ENCODE measurements around the gene PCDH7. TPM values are rescaled to one million over a fixed set of nuclear protein-coding genes. Genes with fewer than 3 reads are reported as not detected.

PCDH7 gene
- total and polyA plus RNA-seq, 2 of the 4 experiments (the other 2 are of a cell fraction) = 26.5 to 44.1 TPM

DNA sequence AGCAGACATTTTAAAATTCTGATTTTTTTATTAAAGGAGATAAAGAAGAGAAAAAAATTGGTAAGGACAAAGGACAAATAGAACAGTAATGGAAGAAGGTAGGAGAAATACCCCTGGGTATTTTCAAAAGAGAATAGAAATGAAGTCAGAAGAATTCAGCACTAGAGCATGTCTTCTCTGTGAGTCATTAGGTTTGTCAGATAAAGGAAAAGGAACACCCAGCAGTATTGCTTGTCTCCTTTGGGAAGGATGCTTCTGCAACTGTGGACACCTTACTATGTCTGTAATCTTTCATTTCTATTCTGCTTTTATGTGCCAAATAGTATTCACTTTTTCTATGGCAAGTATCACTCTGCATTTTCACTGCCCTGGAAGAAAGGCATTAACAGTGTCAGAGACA, 24.0 kb upstream of the PCDH7 start:
- Histone ChIP-seq H3K4me1 (ENCODE audit: control insufficient read depth, insufficient read depth, low read length) (no peaks in the 10 kb centered on the region), H4K8ac (ENCODE audit: low read depth in 2 of 2, low read length in 2 of 2) (no peak overlapping the region), H3K14ac (replicated peaks; ENCODE audit: low read depth, low read length) (no peak overlapping the region), H3K9me3 (ENCODE audit: control insufficient read depth, insufficient read depth, low read length) (no peaks in the 10 kb centered on the region), H3K36me3 (ENCODE audit: control insufficient read depth, insufficient read depth, low read length) (no peaks in the 10 kb centered on the region), H2AFZ (replicated peaks; ENCODE audit: low read length, poor library complexity) (no peak overlapping the region), H3K18ac (ENCODE audit: low read depth, low read length) (no peak overlapping the region), H2BK20ac (ENCODE audit: low read depth, low read length) (no peak overlapping the region), H3K4me3 (ENCODE audit: insufficient read depth, low read depth, low read length) (no peak overlapping the region), H2BK120ac (ENCODE audit: low read depth, low read length) (no peak overlapping the region), H2AK5ac (ENCODE audit: low read depth, low read length) (no peak overlapping the region), H2BK5ac (ENCODE audit: low read depth, low read length, poor library complexity, severe bottlenecking) (no peak overlapping the region), H3K79me1 (ENCODE audit: low read depth in 1 of 2, low read length in 2 of 2) (no peaks in the 10 kb centered on the region), H3K4ac (ENCODE audit: low read depth, low read length) (no peak overlapping the region), H3K9me1 (ENCODE audit: insufficient read depth, low read length) (no peaks in the 10 kb centered on the region), H4K20me1 (ENCODE audit: insufficient read depth, low read length) (no peaks in the 10 kb centered on the region), H3K27me3 (ENCODE audit: control insufficient read depth, insufficient read depth, low read length) (no peaks in the 10 kb centered on the region), H4K5ac (ENCODE audit: low read depth, low read length) (no peak overlapping the region), H3K9ac (ENCODE audit: low read depth, low read length) (no peak overlapping the region), H2AK9ac (replicated peaks; ENCODE audit: low read depth, low read length, poor library complexity) (no peak overlapping the region), H3K56ac (ENCODE audit: extremely low read depth, insufficient read depth, low read length) (no peak overlapping the region), H3K23ac (ENCODE audit: low read depth, low read length) (no peak overlapping the region), H4K91ac (ENCODE audit: insufficient read depth, low read depth, low read length) (no peak overlapping the region), H2BK15ac (ENCODE audit: low read depth, low read length) (no peak overlapping the region), H3K27ac (ENCODE audit: insufficient read depth, low read length) (no peak overlapping the region), H3K4me2 (ENCODE audit: low read depth, low read length) (no peak overlapping the region)
- POLR2A ChIA-PET (ENCODE audit: unreplicated experiment) = no interaction called here
- dilution Hi-C loops (cut with HindIII; ENCODE audit: low sequenced_read_pairs, unreplicated experiment) = no loop called here
- in situ Hi-C loops (cut with MboI; ENCODE audit: low sequenced_read_pairs) = no loop called here
- no TSS peak for BruUV-seq (replicated peaks)
- no peak for DNase-seq
- intact Hi-C loops (cut with micrococcal nuclease) = no loop called here
- CTCF ChIA-PET = no interaction called here
- ATAC-seq (ENCODE audit: low read depth) = no peak
- TF ChIP-seq RAD21 (IDR thresholded peaks at IDR 0.05; ENCODE audit: low read length) (no peak), BHLHE40 (IDR thresholded peaks at IDR 0.05; ENCODE audit: low read depth, low read length) (no peak), CEBPB (IDR thresholded peaks at IDR 0.05; ENCODE audit: low read depth, low read length) (no peak), MXI1 (IDR thresholded peaks at IDR 0.05; ENCODE audit: borderline replicate concordance, low read depth, low read length) (no peak), MAFK (IDR thresholded peaks at IDR 0.05; ENCODE audit: low read depth, low read length) (no peak), RFX5 (IDR thresholded peaks at IDR 0.05; ENCODE audit: low read depth, low read length) (no peak), CHD1 (IDR thresholded peaks at IDR 0.05; ENCODE audit: low read depth, low read length) (no peak), POLR2A (IDR thresholded peaks at IDR 0.05; ENCODE audit: low read depth, low read length) (no peak), MAZ (IDR thresholded peaks at IDR 0.05; ENCODE audit: borderline replicate concordance, low read depth, low read length) (no peak), SMC3 (IDR thresholded peaks at IDR 0.05; ENCODE audit: low read depth, low read length) (no peak), FOS (IDR thresholded peaks at IDR 0.05; ENCODE audit: low read depth, low read length) (no peak), NFE2L2 (IDR thresholded peaks at IDR 0.05; ENCODE audit: low read depth, low read length) (no peak), RCOR1 (IDR thresholded peaks at IDR 0.05; ENCODE audit: insufficient replicate concordance, low read length) (no peak)
- TF ChIP-seq, protein P1, sequence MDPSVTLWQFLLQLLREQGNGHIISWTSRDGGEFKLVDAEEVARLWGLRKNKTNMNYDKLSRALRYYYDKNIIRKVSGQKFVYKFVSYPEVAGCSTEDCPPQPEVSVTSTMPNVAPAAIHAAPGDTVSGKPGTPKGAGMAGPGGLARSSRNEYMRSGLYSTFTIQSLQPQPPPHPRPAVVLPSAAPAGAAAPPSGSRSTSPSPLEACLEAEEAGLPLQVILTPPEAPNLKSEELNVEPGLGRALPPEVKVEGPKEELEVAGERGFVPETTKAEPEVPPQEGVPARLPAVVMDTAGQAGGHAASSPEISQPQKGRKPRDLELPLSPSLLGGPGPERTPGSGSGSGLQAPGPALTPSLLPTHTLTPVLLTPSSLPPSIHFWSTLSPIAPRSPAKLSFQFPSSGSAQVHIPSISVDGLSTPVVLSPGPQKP (IDR thresholded peaks at IDR 0.05; ENCODE audit: borderline replicate concordance, low read depth, low read length) = no peak
- TF ChIP-seq, protein P2, sequence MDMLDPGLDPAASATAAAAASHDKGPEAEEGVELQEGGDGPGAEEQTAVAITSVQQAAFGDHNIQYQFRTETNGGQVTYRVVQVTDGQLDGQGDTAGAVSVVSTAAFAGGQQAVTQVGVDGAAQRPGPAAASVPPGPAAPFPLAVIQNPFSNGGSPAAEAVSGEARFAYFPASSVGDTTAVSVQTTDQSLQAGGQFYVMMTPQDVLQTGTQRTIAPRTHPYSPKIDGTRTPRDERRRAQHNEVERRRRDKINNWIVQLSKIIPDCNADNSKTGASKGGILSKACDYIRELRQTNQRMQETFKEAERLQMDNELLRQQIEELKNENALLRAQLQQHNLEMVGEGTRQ (IDR thresholded peaks at IDR 0.05; ENCODE audit: low read depth, low read length) = no peak
- TF ChIP-seq, protein P3, sequence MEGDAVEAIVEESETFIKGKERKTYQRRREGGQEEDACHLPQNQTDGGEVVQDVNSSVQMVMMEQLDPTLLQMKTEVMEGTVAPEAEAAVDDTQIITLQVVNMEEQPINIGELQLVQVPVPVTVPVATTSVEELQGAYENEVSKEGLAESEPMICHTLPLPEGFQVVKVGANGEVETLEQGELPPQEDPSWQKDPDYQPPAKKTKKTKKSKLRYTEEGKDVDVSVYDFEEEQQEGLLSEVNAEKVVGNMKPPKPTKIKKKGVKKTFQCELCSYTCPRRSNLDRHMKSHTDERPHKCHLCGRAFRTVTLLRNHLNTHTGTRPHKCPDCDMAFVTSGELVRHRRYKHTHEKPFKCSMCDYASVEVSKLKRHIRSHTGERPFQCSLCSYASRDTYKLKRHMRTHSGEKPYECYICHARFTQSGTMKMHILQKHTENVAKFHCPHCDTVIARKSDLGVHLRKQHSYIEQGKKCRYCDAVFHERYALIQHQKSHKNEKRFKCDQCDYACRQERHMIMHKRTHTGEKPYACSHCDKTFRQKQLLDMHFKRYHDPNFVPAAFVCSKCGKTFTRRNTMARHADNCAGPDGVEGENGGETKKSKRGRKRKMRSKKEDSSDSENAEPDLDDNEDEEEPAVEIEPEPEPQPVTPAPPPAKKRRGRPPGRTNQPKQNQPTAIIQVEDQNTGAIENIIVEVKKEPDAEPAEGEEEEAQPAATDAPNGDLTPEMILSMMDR (conservative IDR thresholded peaks at IDR 0.05; ENCODE audit: low read depth, low read length) = no peak

Measured in IMR-90 (cell line).